GM21737 (cell line): ENCODE results near the gene BACE1-AS.
"Not testable (repeated sequence)": the region's sequence is repeated elsewhere in the genome, so short reads cannot be mapped to it uniquely, and the experiment has no call there.

Experiments used
- ATAC-seq: cut with Tn5 transposase; IDR thresholded peaks from one replicate; pipeline ENCODE4 v1.9.1; 2021; ENCODE audit warnings: mild to moderate bottlenecking, moderate library complexity; ENCODE audit not compliant: unreplicated experiment

The BACE1-AS gene

DNA sequence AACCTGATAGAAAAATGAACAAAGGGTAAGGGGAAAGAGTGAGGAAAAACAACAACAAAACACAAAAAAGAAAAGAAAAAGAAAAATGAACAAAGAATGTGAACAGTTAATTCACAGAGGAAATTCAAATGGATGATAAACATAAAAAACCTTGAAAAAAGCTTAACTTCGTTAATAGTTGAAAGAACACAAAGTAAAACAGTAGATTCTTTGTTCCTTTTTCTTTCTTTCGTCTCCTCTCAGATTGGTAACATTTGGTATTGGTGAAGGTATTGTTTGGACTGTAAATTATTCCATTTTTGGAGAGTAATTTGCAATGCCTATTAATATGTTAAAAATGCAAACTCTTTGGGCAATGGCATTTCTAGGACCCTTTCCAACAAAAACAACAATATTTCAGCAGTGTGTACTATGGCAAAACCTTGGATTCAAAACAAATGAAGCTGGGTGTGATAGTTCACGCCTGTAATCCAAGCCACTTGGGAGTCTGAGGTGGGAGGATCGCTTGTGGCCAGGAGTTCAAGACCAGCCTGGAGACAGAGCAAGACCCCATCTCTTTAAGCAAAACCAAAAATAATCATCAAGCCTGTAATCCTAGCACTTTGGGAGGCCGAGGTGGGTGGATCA is 28.2 kb downstream of the BACE1-AS start:
- ATAC-seq, result no peak

DNA sequence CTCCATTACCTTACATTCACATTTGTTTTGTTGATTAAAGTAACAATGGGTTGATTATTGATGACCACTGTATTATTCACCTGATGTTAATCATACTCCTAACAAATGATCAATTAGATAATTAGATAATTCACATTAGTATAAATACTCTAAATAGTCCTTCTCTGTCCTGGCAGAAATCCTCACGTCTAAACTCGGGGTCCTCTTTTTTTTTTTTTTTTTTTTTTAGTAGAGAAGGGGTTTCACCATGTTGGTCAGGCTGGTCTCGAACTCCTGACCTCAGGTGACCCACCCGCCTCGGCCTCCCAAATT is 36.1 kb downstream of the BACE1-AS start:
- not testable (repeated sequence) for ATAC-seq

GRCh38 chr11:117327567-117328374 is 36.6 kb downstream of the BACE1-AS start, which contains the start of gene CEP164:
CEP164 (plus strand) TSS chr11:117327854; CDS start chr11:117338587, 10,733 bp downstream.
- ATAC-seq, result peak; percentile 99

DNA sequence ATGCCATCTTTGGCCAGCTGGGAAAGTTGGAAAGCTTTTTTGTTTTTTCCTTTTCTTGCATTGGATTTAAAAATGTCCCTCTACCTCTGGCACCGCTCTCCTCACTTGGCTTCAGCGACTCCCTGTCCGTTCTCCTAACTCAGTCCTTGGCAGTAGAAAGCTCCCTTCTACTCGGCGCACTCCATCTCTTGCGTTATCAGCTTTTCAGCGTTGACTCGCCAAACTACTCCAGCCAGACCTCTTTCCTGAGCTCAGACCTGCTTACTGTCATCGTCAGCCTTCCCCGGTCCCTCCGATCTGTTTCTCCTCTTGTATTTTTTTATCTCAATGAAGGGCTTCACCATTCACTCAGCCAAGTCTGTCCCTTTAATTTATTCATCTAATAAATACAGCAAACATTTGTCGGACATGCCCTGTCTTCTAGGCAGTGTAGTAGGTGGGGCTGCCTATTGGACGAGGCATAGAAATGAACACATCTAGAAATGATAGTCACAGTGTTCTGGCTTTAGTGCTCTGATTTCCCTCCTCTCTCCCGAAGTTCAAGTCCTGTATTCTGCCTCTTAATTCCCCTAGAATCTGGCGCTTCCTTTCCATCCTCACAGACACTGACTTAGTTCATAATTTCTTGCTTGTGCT is 37.3 kb downstream of the BACE1-AS start:
- no peak for ATAC-seq

- no peak for ATAC-seq
These were observed 41.7 kb downstream of the BACE1-AS start for GRCh38 chr11:117332843-117333242.

- ATAC-seq, result no peak
These were observed 42.8 kb downstream of the BACE1-AS start for GRCh38 chr11:117333917-117334316.

GRCh38 chr11:117334896-117335295 is 43.8 kb downstream of the BACE1-AS start:
- ATAC-seq, result no peak

DNA sequence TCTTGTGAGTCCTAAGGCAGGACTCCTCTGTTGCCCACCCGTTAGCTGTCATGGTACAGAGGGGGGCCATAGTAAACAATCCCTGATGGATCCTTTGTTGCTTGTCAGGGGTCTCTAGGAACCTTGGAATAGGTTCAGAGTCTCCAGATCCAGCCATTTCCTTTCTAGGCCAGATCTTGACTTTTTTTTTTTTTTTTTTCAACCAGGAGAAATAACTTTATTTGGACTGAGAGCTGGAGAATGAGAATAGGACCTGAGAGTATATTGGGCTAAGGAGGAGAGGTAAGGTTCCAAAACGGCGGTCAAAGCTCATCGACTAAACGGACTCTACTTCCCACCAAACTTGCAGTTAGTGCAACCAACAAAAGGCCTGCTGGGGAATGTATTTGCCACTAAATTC is 44.3 kb downstream of the BACE1-AS start:
- ATAC-seq, result no peak

- ATAC-seq, result no peak
These were observed 45.9 kb downstream of the BACE1-AS start for GRCh38 chr11:117337076-117337475.
